SU-DHL-6 (cell line): Measurements from ENCODE around the gene LRRC10B.

ENCODE experiments used
- H2AFZ ChIP-seq: fragments of 200-600 bp; sonication (generic); 2 replicates; pipeline ENCODE4 v1.6.1; 2014; ENCODE audit warnings: low read depth, mild to moderate bottlenecking, moderate library complexity, mixed read lengths, antibody characterized with exemption, low read length; ENCODE audit not compliant: severe bottlenecking
- H3F3A ChIP-seq: fragments of 200-600 bp; shearing (Covaris generic); 2 replicates; pipeline ENCODE4 v1.6.0; 2016; ENCODE audit warnings: antibody characterized with exemption, mild to moderate bottlenecking; ENCODE audit not compliant: insufficient read depth
- H3K27ac ChIP-seq: fragments of 200-600 bp; sonication (generic); 2 replicates; pipeline ENCODE4 v1.5.1; 2016; ENCODE audit warnings: low read depth, mild to moderate bottlenecking, low read length, moderate library complexity, mixed read lengths
- H3K27me3 ChIP-seq: fragments of 200-600 bp; sonication (generic), shearing (Covaris generic); 2 replicates; pipeline ENCODE4 v1.6.0; 2014; ENCODE audit warnings: mild to moderate bottlenecking, low read length
- H3K36me3 ChIP-seq: fragments of 200-600 bp; sonication (generic); 2 replicates; pipeline ENCODE4 v1.6.1; 2014; ENCODE audit warnings: mild to moderate bottlenecking, low read length, mixed read lengths
- H3K4me2 ChIP-seq: fragments of 300-600, 200-600 bp; shearing (Covaris generic), sonication (generic); 2 replicates; pipeline ENCODE4 v1.6.0; 2014; ENCODE audit warnings: low read length, low read depth, mild to moderate bottlenecking; ENCODE audit not compliant: poor library complexity, severe bottlenecking
- H3K4me3 ChIP-seq: fragments of 200-600 bp; sonication (generic); 2 replicates; pipeline ENCODE4 v1.5.1; 2014; ENCODE audit warnings: antibody characterized with exemption, low read length, mild to moderate bottlenecking, mixed read lengths; ENCODE audit not compliant: insufficient read depth, poor library complexity, severe bottlenecking
- H3K79me2 ChIP-seq: fragments of 200-600 bp; sonication (generic); 2 replicates; pipeline ENCODE4 v1.6.1; 2014; ENCODE audit warnings: mild to moderate bottlenecking, low read length, moderate library complexity; ENCODE audit not compliant: insufficient read depth
- H3K9ac ChIP-seq: fragments of 200-600 bp; sonication (generic); 2 replicates; pipeline ENCODE4 v1.7.0; 2014; ENCODE audit warnings: mild to moderate bottlenecking, low read length
- H3K9me2 ChIP-seq: fragments of 200-600 bp; sonication (generic); replicated peaks from 2 replicates; pipeline ENCODE4 v1.6.1; 2014; ENCODE audit warnings: low read length; ENCODE audit not compliant: insufficient read depth
- H3K9me3 ChIP-seq: fragments of 200-600 bp; sonication (generic); 2 replicates; pipeline ENCODE4 v1.6.1; 2014; ENCODE audit warnings: low read length, mixed read lengths; ENCODE audit not compliant: insufficient read depth
- H4K20me1 ChIP-seq: fragments of 200-600 bp; sonication (generic); 2 replicates; pipeline ENCODE4 v1.6.1; 2014; ENCODE audit warnings: low read depth, mild to moderate bottlenecking, antibody characterized with exemption, low read length, moderate library complexity, mixed read lengths
- EZH2phosphoT487 ChIP-seq: fragments of 200-600 bp; sonication (generic), shearing (Covaris generic); conservative IDR thresholded peaks from 2 replicates; pipeline ENCODE4 v1.6.1; 2018; ENCODE audit warnings: mild to moderate bottlenecking, antibody characterized with exemption, low read length, moderate library complexity, mixed read lengths
- TF ChIP-seq, protein P1 (sequence below): fragments of 200-600 bp; sonication (generic); IDR thresholded peaks from one replicate; pipeline ENCODE4 v1.5.1; 2017; ENCODE audit warnings: antibody characterized with exemption, mild to moderate bottlenecking, low read length, moderate library complexity; ENCODE audit not compliant: insufficient read depth, poor library complexity, severe bottlenecking

LRRC10B gene

DNA sequence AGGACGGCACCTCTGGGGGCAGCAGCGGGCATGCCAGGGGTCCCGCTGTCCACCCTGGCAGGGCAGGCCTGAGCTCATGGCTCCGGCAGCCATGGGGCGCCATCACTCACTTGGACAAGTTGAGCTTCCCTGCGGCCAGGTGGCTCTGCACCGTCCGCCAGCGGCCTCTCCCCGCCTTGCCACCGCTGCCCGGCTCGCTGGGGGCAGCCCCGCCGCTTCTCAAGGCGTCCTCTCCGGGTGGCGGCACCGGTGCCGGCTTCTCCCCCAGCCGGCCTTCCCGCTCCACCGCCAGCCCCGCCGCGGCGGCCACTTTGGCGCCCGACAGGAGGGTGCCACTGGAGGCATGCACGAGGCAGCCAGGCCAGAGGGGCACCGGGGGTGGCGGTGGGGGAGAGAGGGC lies 37.4 kb downstream of the LRRC10B start:
- H3K27ac ChIP-seq: no peak overlapping the region
- no peak overlapping the region for H3K4me2 ChIP-seq
- H3F3A ChIP-seq: no peaks in the 10 kb centered on the region
- no peak overlapping the region for H3K9ac ChIP-seq
- no peaks in the 10 kb centered on the region for H3K27me3 ChIP-seq
- H3K79me2 ChIP-seq: no peaks in the 10 kb centered on the region
- H3K36me3 ChIP-seq: no peaks in the 10 kb centered on the region
- no peaks in the 10 kb centered on the region for H4K20me1 ChIP-seq
- no peak overlapping the region for H2AFZ ChIP-seq
- H3K9me3 ChIP-seq: no peaks in the 10 kb centered on the region
- no peaks in the 10 kb centered on the region for H3K9me2 ChIP-seq
- no peak for TF ChIP-seq EZH2phosphoT487
- TF ChIP-seq, protein P1, sequence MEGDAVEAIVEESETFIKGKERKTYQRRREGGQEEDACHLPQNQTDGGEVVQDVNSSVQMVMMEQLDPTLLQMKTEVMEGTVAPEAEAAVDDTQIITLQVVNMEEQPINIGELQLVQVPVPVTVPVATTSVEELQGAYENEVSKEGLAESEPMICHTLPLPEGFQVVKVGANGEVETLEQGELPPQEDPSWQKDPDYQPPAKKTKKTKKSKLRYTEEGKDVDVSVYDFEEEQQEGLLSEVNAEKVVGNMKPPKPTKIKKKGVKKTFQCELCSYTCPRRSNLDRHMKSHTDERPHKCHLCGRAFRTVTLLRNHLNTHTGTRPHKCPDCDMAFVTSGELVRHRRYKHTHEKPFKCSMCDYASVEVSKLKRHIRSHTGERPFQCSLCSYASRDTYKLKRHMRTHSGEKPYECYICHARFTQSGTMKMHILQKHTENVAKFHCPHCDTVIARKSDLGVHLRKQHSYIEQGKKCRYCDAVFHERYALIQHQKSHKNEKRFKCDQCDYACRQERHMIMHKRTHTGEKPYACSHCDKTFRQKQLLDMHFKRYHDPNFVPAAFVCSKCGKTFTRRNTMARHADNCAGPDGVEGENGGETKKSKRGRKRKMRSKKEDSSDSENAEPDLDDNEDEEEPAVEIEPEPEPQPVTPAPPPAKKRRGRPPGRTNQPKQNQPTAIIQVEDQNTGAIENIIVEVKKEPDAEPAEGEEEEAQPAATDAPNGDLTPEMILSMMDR: no peak
- H3K4me3 ChIP-seq: no peak overlapping the region

- TF ChIP-seq EZH2phosphoT487: no peak
- TF ChIP-seq, protein P1: no peak
- Histone ChIP-seq H2AFZ (no peak overlapping the region), H3K27me3 (no peaks in the 10 kb centered on the region)
These were observed 38.1 kb downstream of the LRRC10B start for GRCh38 chr11:61546663-61547062.

DNA sequence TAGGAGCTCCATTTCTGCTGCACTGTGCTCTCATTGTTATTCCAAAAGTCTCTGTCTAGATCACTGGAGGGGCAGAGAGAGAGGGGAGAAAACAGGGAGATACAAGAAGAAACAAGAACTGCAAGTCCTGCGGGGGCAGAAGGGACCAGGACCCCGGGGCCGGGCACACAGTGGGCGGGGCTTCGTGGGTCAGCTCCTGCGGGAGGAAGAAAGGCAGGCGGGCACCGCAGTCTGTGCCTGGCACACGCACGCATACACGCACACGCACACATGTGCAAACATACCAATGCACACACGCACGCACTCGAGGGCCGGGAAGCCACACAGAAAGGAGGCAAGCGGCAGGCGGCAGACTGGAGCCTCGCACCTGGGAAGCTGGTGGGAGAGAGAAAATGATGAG lies 38.7 kb downstream of the LRRC10B start:
- Histone ChIP-seq H3K4me2 (no peak overlapping the region), H3K4me3 (no peak overlapping the region), H3K27me3 (no peaks in the 10 kb centered on the region), H3K27ac (no peak overlapping the region), H3F3A (no peaks in the 10 kb centered on the region), H3K79me2 (no peaks in the 10 kb centered on the region), H4K20me1 (no peaks in the 10 kb centered on the region), H3K9me2 (no peaks in the 10 kb centered on the region), H2AFZ (no peak overlapping the region), H3K9me3 (no peaks in the 10 kb centered on the region), H3K36me3 (no peaks in the 10 kb centered on the region), H3K9ac (no peak overlapping the region)
- TF ChIP-seq EZH2phosphoT487: no peak
- TF ChIP-seq, protein P1: no peak

More at GRCh38 chr11:61546663-61547062, 38.1 kb downstream of the LRRC10B start:
- H3F3A ChIP-seq: no peaks in the 10 kb centered on the region
- no peaks in the 10 kb centered on the region for H3K9me3 ChIP-seq
- no peaks in the 10 kb centered on the region for H3K36me3 ChIP-seq
- H3K79me2 ChIP-seq: no peaks in the 10 kb centered on the region
- no peak overlapping the region for H3K9ac ChIP-seq
- H3K9me2 ChIP-seq: no peaks in the 10 kb centered on the region
- H3K27ac ChIP-seq: no peak overlapping the region
- H3K4me3 ChIP-seq: no peak overlapping the region
- no peak overlapping the region for H3K4me2 ChIP-seq
- no peaks in the 10 kb centered on the region for H4K20me1 ChIP-seq
